Endothelial cell (in vitro differentiated cells): Measurements from ENCODE around the gene GPR107. TPM values are rescaled to one million over a fixed set of nuclear protein-coding genes. Genes with fewer than 3 reads are reported as not detected.
A peak's percentile ranks its signal among the peaks of the same experiment; 100 is the strongest.

ENCODE experiments used
- DNase-seq: peaks from one replicate; pipeline ENCODE4 v3.0.0; 2021; ENCODE audit warnings: low spot score
- H3K27ac Mint-ChIP-seq: one replicate; pipeline ENCODE4 v1.8.0; 2021; ENCODE audit warnings: mixed read lengths, inconsistent platforms; ENCODE audit not compliant: unreplicated experiment
- H3K27me3 Mint-ChIP-seq: one replicate; pipeline ENCODE4 v1.8.0; 2021; ENCODE audit warnings: mild to moderate bottlenecking, moderate library complexity, mixed read lengths, inconsistent platforms; ENCODE audit not compliant: unreplicated experiment
- H3K36me3 Mint-ChIP-seq: one replicate; pipeline ENCODE4 v1.8.0; 2021; ENCODE audit warnings: mild to moderate bottlenecking, low read depth, mixed read lengths, inconsistent platforms; ENCODE audit not compliant: unreplicated experiment
- H3K4me1 Mint-ChIP-seq: one replicate; pipeline ENCODE4 v1.8.0; 2021; ENCODE audit warnings: mild to moderate bottlenecking, mixed read lengths, inconsistent platforms; ENCODE audit not compliant: unreplicated experiment
- H3K4me3 Mint-ChIP-seq: one replicate; pipeline ENCODE4 v1.8.0; 2021; ENCODE audit warnings: mild to moderate bottlenecking, mixed read lengths, inconsistent platforms; ENCODE audit not compliant: unreplicated experiment
- H3K9me3 Mint-ChIP-seq: one replicate; pipeline ENCODE4 v1.8.0; 2021; ENCODE audit warnings: mixed read lengths, inconsistent platforms; ENCODE audit not compliant: unreplicated experiment
- CTCF ChIP-seq: fragments of 200-600 bp; sonication (generic); IDR thresholded peaks from one replicate; pipeline ENCODE4 v1.5.0; 2021; ENCODE audit warnings: antibody characterized with exemption; ENCODE audit not compliant: unreplicated experiment
- total RNA-seq: library from RNA; stranded (reverse); fragmentation: NEBNext Ultra II Directional; extraction: Animal tissue kit (Norgen Biotek cat#: 25700); gene quantifications from one replicate; pipeline ENCODE4 v1.2.1, GENCODE V29; 2021; ENCODE audit not compliant: unreplicated experiment

Gene GPR107
- total RNA-seq, 1 donor from 2014 or later = 63.5 TPM

- no peak for TF ChIP-seq CTCF
- peak overlapping the region; percentile 93 for H3K4me3 Mint-ChIP-seq
- no peak for DNase-seq
- no peaks in the 10 kb centered on the region for H3K9me3 Mint-ChIP-seq
- peaks cover 4% of the 10 kb centered on the region for H3K36me3 Mint-ChIP-seq
- H3K4me1 Mint-ChIP-seq = peaks cover 4% of the 10 kb centered on the region
- H3K27me3 Mint-ChIP-seq = peaks cover 15% of the 10 kb centered on the region
- no peak overlapping the region for H3K27ac Mint-ChIP-seq
Observed at GRCh38 chr9:130171226-130172148, 117.8 kb downstream of the GPR107 start.

- H3K9me3 Mint-ChIP-seq = no peaks in the 10 kb centered on the region
- peak; percentile 58 for DNase-seq
- TF ChIP-seq CTCF = no peak
- no peak within 1 kb of the TSS for H3K27ac Mint-ChIP-seq
- peaks cover 15% of the 10 kb centered on the region for H3K27me3 Mint-ChIP-seq
- H3K4me1 Mint-ChIP-seq = peaks cover 4% of the 10 kb centered on the region
- H3K4me3 Mint-ChIP-seq = peak within 1 kb of the TSS; percentile 93
- H3K36me3 Mint-ChIP-seq = peaks cover 4% of the 10 kb centered on the region
Observed at GRCh38 chr9:130172161-130172857, 118.6 kb downstream of the GPR107 start, which contains the start of gene NCS1. TSS of gene NCS1 (plus strand) at chr9:130172404. CDS start at chr9:130172664, 260 bp downstream.

- no peak for TF ChIP-seq CTCF
- Mint-ChIP-seq H3K36me3 (peaks cover 4% of the 10 kb centered on the region), H3K27ac (no peak overlapping the region), H3K4me1 (peaks cover 4% of the 10 kb centered on the region), H3K9me3 (no peaks in the 10 kb centered on the region), H3K4me3 (peak overlapping the region; percentile 90), H3K27me3 (peaks cover 13% of the 10 kb centered on the region)
- no peak for DNase-seq
Observed at GRCh38 chr9:130172858-130173665, 119.4 kb downstream of the GPR107 start.

- Mint-ChIP-seq H3K36me3 (peaks cover 4% of the 10 kb centered on the region), H3K27ac (no peak overlapping the region), H3K9me3 (no peaks in the 10 kb centered on the region), H3K4me3 (no peak overlapping the region), H3K27me3 (peaks cover 12% of the 10 kb centered on the region), H3K4me1 (peaks cover 4% of the 10 kb centered on the region)
- no peak for TF ChIP-seq CTCF
- DNase-seq = no peak
Observed at GRCh38 chr9:130173666-130173983, 119.9 kb downstream of the GPR107 start.
